Measurements from ENCODE around the gene KRT71.

GRCh38 chr12:52542157-52542556 is 10.8 kb downstream of the KRT71 start:
- TF ChIP-seq CTCF (IDR thresholded peaks at IDR 0.05) (no peak), EZH2phosphoT487 (IDR thresholded peaks at IDR 0.05) (no peak)

Measured in neural progenitor cell (in vitro differentiated cells).